Keratinocyte (primary cell): ENCODE data around the gene IGF2BP1. TPM values are rescaled to one million over a fixed set of nuclear protein-coding genes. Genes with fewer than 3 reads are reported as not detected.

Experiments
- DNase-seq: peaks from one replicate; pipeline ENCODE4 v3.0.0-alpha.2; 2011; ENCODE audit warnings: low read depth, missing footprints, low spot score
- FAIRE-seq: peaks from 2 replicates; lab custom pipeline; 2011; peaks lifted over from hg19 to GRCh38; lab: Jason Lieb, UNC
- H2AFZ ChIP-seq: 2 replicates; pipeline ENCODE4 v1.6.0; 2012; ENCODE audit warnings: low read length, control low read depth, inconsistent platforms; ENCODE audit not compliant: control insufficient read depth
- H3K27ac ChIP-seq: 2 replicates; pipeline ENCODE4 v1.5.1; 2011; ENCODE audit warnings: low read length; ENCODE audit not compliant: control insufficient read depth, insufficient read depth
- H3K27me3 ChIP-seq: 3 replicates; pipeline ENCODE4 v1.6.0; 2011; ENCODE audit warnings: low read length; ENCODE audit not compliant: control insufficient read depth, insufficient read depth; ENCODE audit errors: extremely low read depth
- H3K36me3 ChIP-seq, 2 experiments: 2 replicates in 1 of 2; 3 replicates in 1 of 2; pipeline ENCODE4 v1.5.1; 2011; ENCODE audit warnings: low read length in 2 of 2, mild to moderate bottlenecking in 1 of 2; ENCODE audit not compliant: control insufficient read depth in 2 of 2, insufficient read depth in 2 of 2; ENCODE audit errors: extremely low read depth in 1 of 2
- H3K4me1 ChIP-seq: 3 replicates; pipeline ENCODE4 v1.5.1; 2011; ENCODE audit warnings: low read length; ENCODE audit not compliant: control insufficient read depth, insufficient read depth; ENCODE audit errors: extremely low read depth
- H3K4me2 ChIP-seq: 3 replicates; pipeline ENCODE4 v1.6.0; 2011; ENCODE audit warnings: low read depth, low read length; ENCODE audit not compliant: control insufficient read depth, insufficient read depth; ENCODE audit errors: extremely low read depth
- H3K4me3 ChIP-seq, 3 experiments: fragments of 200-600 bp in 1 of 3; sonication (generic) in 1 of 3; 2 replicates in 2 of 3; 3 replicates in 1 of 3; pipeline ENCODE4 v1.5.1; 2011 to 2016; ENCODE audit warnings: low read length in 3 of 3, mild to moderate bottlenecking in 3 of 3, control low read depth in 2 of 3, inconsistent platforms in 1 of 3, low read depth in 1 of 3, mixed read lengths in 1 of 3, mixed run types in 1 of 3, moderate library complexity in 1 of 3; ENCODE audit not compliant: control insufficient read depth in 2 of 3, insufficient read depth in 2 of 3; ENCODE audit errors: extremely low read depth in 1 of 3
- H3K79me2 ChIP-seq: 2 replicates; pipeline ENCODE4 v1.6.0; 2012; ENCODE audit warnings: low read length; ENCODE audit not compliant: control insufficient read depth, insufficient read depth
- H3K9ac ChIP-seq: 3 replicates; pipeline ENCODE4 v1.6.0; 2011; ENCODE audit warnings: low read length; ENCODE audit not compliant: control insufficient read depth, insufficient read depth; ENCODE audit errors: extremely low read depth
- H3K9me1 ChIP-seq: 3 replicates; pipeline ENCODE4 v1.6.0; 2011; ENCODE audit warnings: low read length; ENCODE audit not compliant: control insufficient read depth, insufficient read depth; ENCODE audit errors: extremely low read depth
- H3K9me3 ChIP-seq: 2 replicates; pipeline ENCODE4 v1.5.1; 2012; ENCODE audit warnings: low read depth, low read length; ENCODE audit not compliant: control insufficient read depth
- H4K20me1 ChIP-seq: 3 replicates; pipeline ENCODE4 v1.6.0; 2011; ENCODE audit warnings: low read length; ENCODE audit not compliant: control insufficient read depth, insufficient read depth; ENCODE audit errors: extremely low read depth
- EZH2 ChIP-seq: IDR thresholded peaks from one replicate; pipeline ENCODE4 v1.6.1; 2012; ENCODE audit warnings: inconsistent platforms, mild to moderate bottlenecking, low read length, moderate library complexity
- dilution Hi-C: fragments of 300-500 bp; cut with MboI; formaldehyde crosslinking; loops from one replicate; pipeline ENCODE4 v1.7.0; 2020; ENCODE audit warnings: low sequenced_read_pairs; ENCODE audit not compliant: extremely low pct_ligation_motif_present
- polyA plus RNA-seq, 5 experiments: library from polyadenylated mRNA; depleted of rRNA in 3 of 5; stranded (reverse) in 3 of 5; stranded (forward) in 1 of 5; unstranded in 1 of 5; fragments of >200 nt; gene quantifications; 1 replicate in 1 of 5; 2 replicates in 3 of 5; 3 replicates in 1 of 5; pipeline versions ENCODE4 v1.2.1 to v1.2.3, GENCODE V29; 2011 to 2012; ENCODE audit warnings: missing spikeins in 2 of 5, low read depth in 1 of 5, low replicate concordance in 1 of 5
- TF ChIP-seq, protein P1 (sequence below), 3 experiments: IDR thresholded peaks in 1 of 3; conservative IDR thresholded peaks in 1 of 3; optimal IDR thresholded peaks in 1 of 3; 2 replicates in 2 of 3; 3 replicates in 1 of 3; pipeline versions ENCODE3 to v1.5.1; 2011; ENCODE audit warnings: low read length in 3 of 3, mild to moderate bottlenecking in 3 of 3, moderate library complexity in 2 of 3, control low read depth in 1 of 3, inconsistent platforms in 1 of 3; ENCODE audit not compliant: insufficient read depth in 2 of 3; ENCODE audit errors: extremely low read depth in 1 of 3

The IGF2BP1 gene
- polyA plus RNA-seq, 1 donor (not counting 4 experiments of a cell fraction or from before 2014, with no cell fraction given): not detected

DNA sequence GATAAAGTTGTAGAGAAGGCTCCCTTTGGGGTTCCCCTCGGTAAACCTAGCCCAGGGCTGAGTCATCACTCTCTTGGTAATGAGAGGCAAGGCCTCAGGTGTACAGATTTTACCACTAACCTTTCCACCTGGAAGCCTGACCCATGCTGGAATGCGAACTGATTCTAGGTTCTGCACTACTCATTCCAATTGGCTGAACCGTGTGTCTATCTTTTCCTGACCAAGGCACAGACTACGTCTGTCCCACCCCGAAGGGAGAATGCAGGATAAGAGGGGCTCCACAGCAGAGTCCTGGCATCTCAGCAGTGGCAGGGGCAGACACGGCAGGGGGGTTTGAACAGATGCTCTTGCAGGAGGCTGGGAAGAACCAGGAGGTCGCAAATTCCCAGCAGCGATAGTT is 70.0 kb downstream of the IGF2BP1 start:
- Histone ChIP-seq H3K4me1 (no peaks in the 10 kb centered on the region), H3K27me3 (no peaks in the 10 kb centered on the region), H3K4me2 (no peak overlapping the region), H3K27ac (no peak overlapping the region), H3K36me3 (no peaks in the 10 kb centered on the region), H3K4me3 (no peak overlapping the region), H3K9ac (no peak overlapping the region), H2AFZ (no peak overlapping the region), H3K9me1 (no peaks in the 10 kb centered on the region), H3K79me2 (no peaks in the 10 kb centered on the region), H3K9me3 (no peaks in the 10 kb centered on the region), H4K20me1 (no peaks in the 10 kb centered on the region)
- no peak for TF ChIP-seq EZH2
- TF ChIP-seq, protein P1, sequence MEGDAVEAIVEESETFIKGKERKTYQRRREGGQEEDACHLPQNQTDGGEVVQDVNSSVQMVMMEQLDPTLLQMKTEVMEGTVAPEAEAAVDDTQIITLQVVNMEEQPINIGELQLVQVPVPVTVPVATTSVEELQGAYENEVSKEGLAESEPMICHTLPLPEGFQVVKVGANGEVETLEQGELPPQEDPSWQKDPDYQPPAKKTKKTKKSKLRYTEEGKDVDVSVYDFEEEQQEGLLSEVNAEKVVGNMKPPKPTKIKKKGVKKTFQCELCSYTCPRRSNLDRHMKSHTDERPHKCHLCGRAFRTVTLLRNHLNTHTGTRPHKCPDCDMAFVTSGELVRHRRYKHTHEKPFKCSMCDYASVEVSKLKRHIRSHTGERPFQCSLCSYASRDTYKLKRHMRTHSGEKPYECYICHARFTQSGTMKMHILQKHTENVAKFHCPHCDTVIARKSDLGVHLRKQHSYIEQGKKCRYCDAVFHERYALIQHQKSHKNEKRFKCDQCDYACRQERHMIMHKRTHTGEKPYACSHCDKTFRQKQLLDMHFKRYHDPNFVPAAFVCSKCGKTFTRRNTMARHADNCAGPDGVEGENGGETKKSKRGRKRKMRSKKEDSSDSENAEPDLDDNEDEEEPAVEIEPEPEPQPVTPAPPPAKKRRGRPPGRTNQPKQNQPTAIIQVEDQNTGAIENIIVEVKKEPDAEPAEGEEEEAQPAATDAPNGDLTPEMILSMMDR (optimal IDR thresholded peaks at IDR 0.05 in 1 of 3, IDR thresholded peaks at IDR 0.05 in 1 of 3, conservative IDR thresholded peaks at IDR 0.05 in 1 of 3; ENCODE audit: extremely low read depth in 1 of 3, insufficient read depth in 2 of 3, low read length in 3 of 3): no peak
- FAIRE-seq (no peak), DNase-seq (no peak)
- dilution Hi-C loops: no loop called here

- DNase-seq (no peak), FAIRE-seq (no peak)
- Histone ChIP-seq H3K9ac (no peak overlapping the region), H4K20me1 (no peaks in the 10 kb centered on the region), H3K27me3 (no peaks in the 10 kb centered on the region), H3K9me1 (no peaks in the 10 kb centered on the region), H3K4me3 (no peak overlapping the region), H3K36me3 (no peaks in the 10 kb centered on the region), H2AFZ (no peak overlapping the region), H3K9me3 (no peaks in the 10 kb centered on the region), H3K27ac (no peak overlapping the region), H3K4me1 (no peaks in the 10 kb centered on the region), H3K4me2 (no peak overlapping the region), H3K79me2 (no peaks in the 10 kb centered on the region)
- dilution Hi-C loops: no loop called here
- TF ChIP-seq, protein P1 (optimal IDR thresholded peaks at IDR 0.05 in 1 of 3, IDR thresholded peaks at IDR 0.05 in 1 of 3, conservative IDR thresholded peaks at IDR 0.05 in 1 of 3; ENCODE audit: extremely low read depth in 1 of 3, insufficient read depth in 2 of 3, low read length in 3 of 3): no peak
- TF ChIP-seq EZH2: no peak
These were observed 72.5 kb downstream of the IGF2BP1 start for GRCh38 chr17:49069585-49070273.
